ES-I3 (cell line): ENCODE measurements around the gene NTSR1.

Experiments
- H3K36me3 ChIP-seq: 2 replicates; pipeline ENCODE4 v1.6.1; 2013; ENCODE audit warnings: mild to moderate bottlenecking, low read length, control low read depth, moderate library complexity; ENCODE audit not compliant: insufficient read depth
- H3K4me1 ChIP-seq: 2 replicates; pipeline ENCODE4 v1.6.1; 2013; ENCODE audit warnings: mild to moderate bottlenecking, control low read depth, low read length; ENCODE audit not compliant: insufficient read depth
- H3K9ac ChIP-seq: 2 replicates; pipeline ENCODE4 v1.6.1; 2013; ENCODE audit warnings: low read depth, mild to moderate bottlenecking, low read length, moderate library complexity
- H3K9me3 ChIP-seq: 2 replicates; pipeline ENCODE4 v1.6.1; 2013; ENCODE audit warnings: mild to moderate bottlenecking, low read length, moderate library complexity; ENCODE audit not compliant: control insufficient read depth, insufficient read depth

Gene NTSR1

DNA sequence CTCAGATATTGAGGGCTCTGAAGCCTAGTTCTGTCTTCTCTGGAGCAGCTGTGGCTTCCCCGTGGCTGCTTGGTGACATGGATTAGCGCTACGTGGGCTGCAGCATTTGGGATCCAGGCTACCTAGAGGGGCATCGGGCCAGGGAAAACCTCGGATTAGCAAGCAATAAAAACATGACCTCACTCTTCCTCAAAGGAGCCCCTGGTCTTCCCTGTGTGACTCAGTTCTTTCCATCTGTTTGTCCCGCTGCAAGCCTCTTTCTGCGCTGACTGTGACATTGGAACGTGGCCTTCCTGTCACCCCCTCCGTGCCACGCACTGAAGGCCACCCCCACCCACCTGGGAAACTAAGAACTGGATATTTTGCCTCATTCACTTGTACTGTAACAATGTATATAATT lies 91.2 kb downstream of the NTSR1 start:
- Histone ChIP-seq H3K9ac (no peak overlapping the region), H3K4me1 (no peaks in the 10 kb centered on the region; the same call in 1 of the 2 replicates), H3K9me3 (no peaks in the 10 kb centered on the region), H3K36me3 (no peaks in the 10 kb centered on the region)

DNA sequence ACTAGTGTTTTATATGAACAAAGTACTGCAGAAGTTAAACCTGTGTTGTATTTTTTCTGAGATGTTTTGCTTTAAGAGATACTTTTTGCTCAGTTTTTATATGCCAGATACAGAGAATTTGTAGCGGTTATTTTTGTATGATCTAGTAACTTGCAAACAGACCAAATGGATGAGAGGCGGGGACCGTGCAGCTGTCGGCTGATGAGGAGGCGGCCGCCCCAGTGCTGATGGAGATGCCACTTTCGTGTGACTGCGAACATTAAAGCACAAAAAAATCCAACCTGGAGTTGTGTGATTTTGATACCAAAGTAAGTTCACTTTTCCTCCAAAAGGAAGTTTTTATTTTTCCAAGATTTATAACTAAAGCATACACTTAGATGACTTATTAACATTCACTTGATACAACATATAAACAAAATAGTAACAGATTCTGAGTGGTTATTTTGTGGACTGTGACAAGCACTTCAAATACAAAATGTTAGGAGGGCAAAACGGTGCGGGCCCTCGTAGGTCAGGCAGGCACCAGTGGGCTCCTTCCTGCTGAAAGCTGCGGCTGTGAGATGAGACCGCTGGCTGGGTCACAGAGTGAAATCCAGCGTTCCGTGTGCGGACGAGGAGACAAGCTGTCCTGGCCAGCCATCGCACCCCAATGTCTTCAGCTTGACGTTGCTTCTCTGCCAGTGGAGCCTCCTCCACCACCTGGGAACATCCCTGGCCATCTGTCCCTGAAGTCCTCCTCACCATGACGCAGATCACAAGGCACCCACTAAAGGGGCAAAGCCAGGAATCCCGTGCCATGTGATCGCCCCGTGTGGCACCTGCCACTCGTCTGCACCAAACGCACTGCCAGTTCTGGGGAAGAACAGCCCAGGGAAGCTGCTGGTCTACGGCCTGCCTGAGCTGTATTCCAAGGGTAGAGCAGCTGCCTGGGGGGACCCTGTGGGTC lies 92.0 kb downstream of the NTSR1 start:
- H3K4me1 ChIP-seq, result no peaks in the 10 kb centered on the region; the same call in 1 of the 2 replicates
- H3K9ac ChIP-seq, result no peak overlapping the region
- H3K36me3 ChIP-seq, result no peaks in the 10 kb centered on the region
- H3K9me3 ChIP-seq, result no peaks in the 10 kb centered on the region

DNA sequence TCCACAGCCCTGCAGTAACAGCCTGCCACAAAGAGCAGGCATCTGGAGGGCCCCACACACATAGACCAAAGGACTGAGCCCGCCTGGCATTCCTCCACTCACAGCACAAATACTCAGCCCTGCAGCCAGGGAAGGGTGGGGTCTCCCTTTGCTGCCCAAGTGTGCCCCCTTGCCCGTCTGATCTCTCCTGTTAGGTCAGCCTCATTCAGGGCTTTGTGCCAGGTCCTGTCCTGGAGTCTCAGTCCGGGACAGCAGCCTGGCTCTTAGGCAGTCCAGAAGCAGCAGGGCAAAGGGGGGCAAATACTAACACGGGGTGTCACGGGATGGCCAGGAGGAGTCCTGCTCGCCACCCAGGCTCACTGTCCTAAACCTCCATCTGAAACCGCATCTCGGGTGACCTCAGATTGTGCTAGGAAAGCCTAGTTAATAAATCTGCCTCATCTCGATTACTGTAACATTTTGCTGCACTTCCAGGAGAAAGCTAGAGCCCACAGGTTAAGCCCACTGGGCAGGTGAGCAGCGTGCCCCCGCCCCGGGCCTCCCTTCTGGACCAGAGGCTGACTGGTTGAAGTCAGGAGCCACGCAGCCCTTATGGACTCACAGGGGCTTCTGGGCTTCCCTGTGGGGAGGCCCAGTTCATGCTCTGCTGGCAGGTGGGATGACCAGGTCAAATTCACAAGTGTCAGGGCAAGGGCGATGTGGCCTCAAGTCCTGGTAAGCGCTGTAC lies 92.8 kb downstream of the NTSR1 start:
- H3K9ac ChIP-seq, result no peak overlapping the region
- H3K9me3 ChIP-seq, result no peaks in the 10 kb centered on the region
- H3K4me1 ChIP-seq, result no peaks in the 10 kb centered on the region; the same call in 1 of the 2 replicates
- no peaks in the 10 kb centered on the region for H3K36me3 ChIP-seq

DNA sequence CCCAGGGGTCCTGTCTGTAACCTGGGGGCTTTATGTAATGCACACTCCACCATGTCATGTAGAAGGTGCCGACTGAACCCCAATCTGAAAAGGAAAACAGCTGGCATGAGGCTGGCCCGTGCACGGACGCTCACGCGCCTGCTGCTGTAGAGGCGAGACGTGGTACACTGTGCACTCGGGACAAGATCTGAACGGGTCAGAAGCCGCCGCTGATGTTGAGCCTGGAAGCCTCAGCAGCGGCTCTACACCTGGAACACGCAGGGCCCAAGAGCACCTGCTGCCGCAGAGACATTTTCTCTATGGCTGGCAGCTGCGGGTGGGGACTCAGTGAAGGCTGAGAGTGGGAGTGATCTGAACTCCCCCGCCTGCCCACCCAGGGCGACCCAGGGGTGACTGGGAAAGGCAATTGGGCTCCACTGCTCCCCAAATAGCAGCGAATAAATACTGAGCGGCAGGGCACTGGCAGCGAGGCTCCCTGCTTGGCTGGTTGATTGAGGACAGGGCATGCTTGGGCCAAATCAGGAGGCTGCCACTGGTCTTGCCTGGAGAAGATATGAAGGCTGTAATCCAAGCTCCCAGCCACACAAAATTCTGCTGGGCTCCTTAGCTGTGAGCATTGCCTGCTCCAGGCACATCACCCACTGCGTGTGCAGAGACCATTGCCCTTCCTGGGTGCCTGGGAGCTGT lies 93.5 kb downstream of the NTSR1 start:
- no peak overlapping the region for H3K9ac ChIP-seq
- no peaks in the 10 kb centered on the region for H3K36me3 ChIP-seq
- H3K9me3 ChIP-seq, result no peaks in the 10 kb centered on the region
- no peaks in the 10 kb centered on the region; the same call in 1 of the 2 replicates for H3K4me1 ChIP-seq

DNA sequence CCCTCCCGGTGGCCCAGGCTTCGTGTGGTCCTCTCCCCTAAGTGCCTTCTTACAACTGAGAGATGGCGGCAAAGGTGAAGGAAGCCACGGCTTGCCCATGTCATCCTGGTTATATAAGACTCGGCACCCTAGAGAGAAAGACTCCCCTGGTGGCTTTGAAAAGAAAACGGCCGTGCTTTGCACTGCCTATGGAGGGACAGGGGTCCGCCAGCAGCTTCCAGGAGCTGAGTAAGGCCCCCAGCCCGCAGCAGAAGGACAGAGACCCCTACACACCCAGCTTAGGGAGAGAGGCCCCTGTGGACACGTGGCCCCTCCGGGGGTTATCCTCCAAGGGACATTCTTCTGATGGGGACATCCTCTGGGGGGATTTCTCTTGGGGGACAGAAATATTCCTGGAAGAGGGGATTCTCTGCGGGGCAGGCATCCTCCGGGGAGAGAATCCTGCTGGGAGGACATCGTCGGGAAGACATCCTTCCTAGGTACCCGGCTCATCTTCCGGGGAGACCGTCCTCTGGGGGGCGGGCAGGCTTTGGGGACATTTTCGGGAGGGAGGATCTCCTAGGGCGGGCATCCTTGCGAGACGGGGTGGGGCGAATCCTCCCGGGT lies 95.5 kb downstream of the NTSR1 start:
- Histone ChIP-seq H3K36me3 (no peaks in the 10 kb centered on the region; the same call in 1 of the 2 replicates), H3K9me3 (no peaks in the 10 kb centered on the region), H3K4me1 (no peaks in the 10 kb centered on the region; the same call in 1 of the 2 replicates), H3K9ac (peak overlapping the region; percentile 43)

DNA sequence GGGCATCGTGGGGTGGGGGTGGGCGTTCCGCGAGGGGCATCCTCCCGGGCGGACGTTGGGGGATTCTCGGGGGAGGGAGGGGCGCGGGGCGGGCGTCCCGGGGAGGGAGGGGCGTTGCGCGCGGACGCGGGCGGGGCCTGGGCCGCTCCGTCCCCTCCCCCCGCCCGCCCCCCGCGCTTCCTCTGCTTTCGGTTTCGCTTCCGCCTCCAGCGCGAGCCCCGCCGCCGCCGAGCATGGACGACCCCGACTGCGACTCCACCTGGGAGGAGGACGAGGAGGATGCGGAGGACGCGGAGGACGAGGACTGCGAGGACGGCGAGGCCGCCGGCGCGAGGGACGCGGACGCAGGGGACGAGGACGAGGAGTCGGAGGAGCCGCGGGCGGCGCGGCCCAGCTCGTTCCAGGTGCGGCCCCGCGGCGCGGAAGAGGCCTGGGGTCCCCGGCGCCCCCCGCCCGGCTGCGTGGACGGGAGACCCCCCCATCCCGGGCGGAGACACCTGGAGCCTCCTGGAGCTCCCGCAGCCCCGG lies 96.1 kb downstream of the NTSR1 start, which contains the start of gene OGFR:
TSS of gene OGFR (plus strand) at position 209 of the 528 bp plus-strand sequence. CDS start at position 234, 25 bp downstream.
- no peaks in the 10 kb centered on the region; the same call in 1 of the 2 replicates for H3K4me1 ChIP-seq
- H3K36me3 ChIP-seq, result no peaks in the 10 kb centered on the region; the same call in 1 of the 2 replicates

DNA sequence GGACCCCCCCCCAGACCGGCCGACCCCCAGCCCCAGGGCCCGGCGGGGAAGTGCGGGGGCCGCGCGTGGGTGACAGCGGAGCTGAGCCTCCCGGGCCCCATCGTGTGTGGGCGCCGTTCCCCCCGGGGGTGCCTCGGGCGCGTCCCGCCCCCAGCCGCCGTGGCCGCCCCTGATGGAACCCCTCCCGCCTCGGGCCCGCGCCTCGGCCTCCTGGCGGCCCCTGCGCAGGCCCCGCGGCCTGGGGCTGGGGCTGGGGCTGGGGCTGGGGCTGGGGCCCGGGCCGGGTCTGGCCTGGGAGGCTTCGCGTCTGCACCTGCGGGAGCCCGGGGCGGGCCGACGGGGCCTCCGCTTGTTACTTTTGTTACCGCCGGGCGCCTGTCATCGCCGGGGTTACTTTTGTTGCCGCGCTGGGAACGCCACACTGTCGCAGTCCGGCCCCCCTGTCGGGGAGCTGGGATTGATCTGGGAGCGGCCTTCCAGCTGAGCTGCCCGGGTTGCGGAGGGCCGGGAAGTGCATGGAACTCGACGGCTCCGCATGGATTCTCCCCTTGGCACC lies 96.6 kb downstream of the NTSR1 start:
- Histone ChIP-seq H3K4me1 (no peaks in the 10 kb centered on the region; the same call in 1 of the 2 replicates), H3K36me3 (no peaks in the 10 kb centered on the region; the same call in 1 of the 2 replicates), H3K9ac (peak overlapping the region; percentile 71; the same call in 1 of the 2 replicates), H3K9me3 (no peaks in the 10 kb centered on the region)

More for the DNA sequence above, 96.1 kb downstream of the NTSR1 start, which contains the start of gene OGFR:
- H3K9me3 ChIP-seq, result no peaks in the 10 kb centered on the region
- peak within 1 kb of the TSS; percentile 71 for H3K9ac ChIP-seq

DNA sequence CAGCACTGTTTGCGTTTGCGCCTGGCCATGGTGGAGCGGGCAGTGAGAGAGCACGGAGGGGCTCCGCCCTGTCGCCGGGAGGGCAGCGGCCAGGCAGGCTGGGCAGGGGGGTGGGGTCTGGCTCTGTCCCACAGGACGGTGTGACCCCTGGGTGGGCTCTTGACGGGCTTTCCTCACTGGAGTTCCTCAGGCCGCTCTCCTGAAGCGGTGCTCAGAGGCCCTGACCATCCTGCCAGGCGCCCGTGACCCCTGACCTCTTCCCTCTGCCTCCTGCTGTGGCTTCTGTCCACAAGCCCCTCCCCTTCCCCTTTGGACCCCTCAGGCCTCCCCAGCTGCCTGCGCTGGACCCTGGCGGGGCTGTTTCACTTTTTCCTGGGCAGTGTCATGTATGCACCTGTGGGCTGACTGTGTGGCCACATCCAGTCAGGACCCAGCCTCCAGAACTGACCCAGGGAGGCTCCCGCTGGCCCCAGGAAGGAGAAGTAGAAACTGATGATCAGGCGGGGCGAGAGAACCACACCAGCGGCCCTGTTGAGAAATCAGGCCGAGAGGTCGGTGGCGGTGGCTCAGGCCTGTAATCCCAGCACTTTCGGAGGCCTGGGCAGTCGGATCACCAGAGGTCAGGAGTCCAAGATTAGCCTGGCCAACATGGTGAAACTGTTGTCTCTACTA lies 97.2 kb downstream of the NTSR1 start:
- H3K36me3 ChIP-seq, result no peaks in the 10 kb centered on the region; the same call in 1 of the 2 replicates
- no peaks in the 10 kb centered on the region for H3K9me3 ChIP-seq
- H3K4me1 ChIP-seq, result no peaks in the 10 kb centered on the region; the same call in 1 of the 2 replicates
- peak overlapping the region; percentile 71; the same call in 1 of the 2 replicates for H3K9ac ChIP-seq

DNA sequence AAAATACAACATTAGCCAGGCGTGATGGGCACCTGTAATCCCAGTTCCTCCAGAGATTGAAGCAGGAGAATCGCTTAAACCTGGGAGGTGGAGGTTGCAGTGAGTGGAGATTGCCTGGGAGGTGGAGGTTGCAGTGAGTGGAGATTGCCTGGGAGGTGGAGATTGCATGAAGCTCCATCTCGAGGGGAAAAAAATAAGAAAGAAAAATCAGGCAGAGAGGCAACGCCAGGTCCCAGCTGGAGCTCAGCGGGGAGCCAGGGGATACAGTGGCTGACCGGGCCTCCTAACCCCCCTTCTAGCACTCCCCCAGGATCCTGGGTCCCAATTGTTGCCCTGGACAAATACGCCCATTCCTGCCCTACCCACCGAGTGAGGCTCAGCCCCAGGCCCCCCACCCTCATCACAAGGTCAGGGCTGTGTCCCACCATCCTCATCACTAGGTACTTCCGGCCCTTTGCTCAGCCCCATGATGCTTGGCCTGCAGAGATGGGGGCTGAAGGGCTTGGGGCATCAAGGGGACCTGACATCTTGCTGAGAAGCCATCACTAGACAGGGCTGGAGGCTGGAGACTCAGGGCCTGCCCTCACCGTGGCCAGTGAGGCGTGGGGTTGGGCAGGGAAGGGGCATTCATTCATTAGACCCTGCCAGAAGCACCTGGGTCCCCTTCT lies 97.9 kb downstream of the NTSR1 start:
- no peaks in the 10 kb centered on the region for H3K9me3 ChIP-seq
- H3K4me1 ChIP-seq, result no peaks in the 10 kb centered on the region; the same call in 1 of the 2 replicates
- no peaks in the 10 kb centered on the region; the same call in 1 of the 2 replicates for H3K36me3 ChIP-seq
- H3K9ac ChIP-seq, result no peak overlapping the region

DNA sequence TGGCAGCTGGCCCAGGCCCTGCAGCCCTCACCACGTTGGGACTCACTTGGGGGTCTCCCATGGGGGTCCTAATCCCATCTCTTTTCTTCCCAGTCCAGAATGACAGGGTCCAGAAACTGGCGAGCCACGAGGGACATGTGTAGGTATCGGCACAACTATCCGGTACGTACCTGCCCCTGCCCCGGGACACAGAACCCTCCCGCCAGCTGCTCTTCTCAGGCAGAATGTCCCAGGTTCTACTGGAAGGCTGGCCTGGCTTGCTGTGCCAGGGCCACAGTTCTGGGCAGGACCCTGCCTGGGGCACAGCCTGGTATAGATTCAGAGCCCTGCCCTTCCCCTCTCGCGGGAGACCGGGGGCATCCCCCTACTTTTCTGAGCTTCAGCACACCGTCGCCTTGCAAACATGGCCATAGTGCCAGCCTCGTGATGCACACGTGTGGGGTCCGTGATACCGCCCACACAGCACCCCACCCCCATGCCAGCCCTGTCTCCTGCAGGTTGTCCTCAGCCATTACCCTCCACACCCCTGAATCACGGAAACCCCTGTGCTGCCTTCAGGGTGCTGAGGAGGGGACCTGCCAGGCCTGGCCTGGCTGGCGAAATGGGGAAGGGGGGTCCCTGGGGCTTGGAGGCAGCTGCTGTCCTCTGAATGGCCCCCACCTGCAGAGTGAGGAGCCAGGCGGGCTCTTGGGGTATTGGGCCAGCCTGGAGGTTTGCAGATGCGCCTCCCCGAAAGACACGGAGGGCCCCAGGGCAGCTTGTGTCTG lies 99.0 kb downstream of the NTSR1 start:
- H3K4me1 ChIP-seq, result no peaks in the 10 kb centered on the region; the same call in 1 of the 2 replicates
- no peaks in the 10 kb centered on the region; the same call in 1 of the 2 replicates for H3K36me3 ChIP-seq
- H3K9me3 ChIP-seq, result no peaks in the 10 kb centered on the region
- H3K9ac ChIP-seq, result no peak overlapping the region

DNA sequence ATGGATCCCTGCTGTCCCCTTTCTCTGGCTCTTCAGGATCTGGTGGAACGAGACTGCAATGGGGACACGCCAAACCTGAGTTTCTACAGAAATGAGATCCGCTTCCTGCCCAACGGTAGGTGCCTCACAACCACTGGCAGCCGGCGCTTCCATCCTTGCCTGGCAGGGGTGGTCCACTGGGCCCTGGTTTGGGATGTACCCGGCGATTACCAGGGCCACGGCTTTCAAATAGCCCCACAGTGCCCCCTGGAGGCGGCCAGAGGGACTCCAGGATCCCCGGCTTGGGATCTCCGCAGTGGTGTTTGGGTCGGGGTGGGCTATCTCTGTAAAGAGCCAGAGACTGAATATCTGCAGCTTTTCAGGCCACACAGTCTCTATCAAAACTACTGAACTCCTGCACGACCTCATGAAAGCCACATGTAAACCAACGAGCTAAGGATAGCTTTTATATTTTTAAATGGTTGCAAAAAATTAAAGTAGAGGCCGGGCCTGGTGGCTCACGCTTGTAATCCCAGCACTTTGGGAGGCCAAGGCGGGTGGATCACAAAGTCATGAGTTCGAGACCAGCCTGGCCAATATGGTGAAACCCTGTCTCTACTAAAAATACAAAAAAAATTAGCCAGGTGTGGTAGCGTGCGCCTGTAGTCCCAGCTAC lies 99.7 kb downstream of the NTSR1 start:
- H3K4me1 ChIP-seq, result no peaks in the 10 kb centered on the region; the same call in 1 of the 2 replicates
- H3K9ac ChIP-seq, result no peak overlapping the region
- no peaks in the 10 kb centered on the region for H3K9me3 ChIP-seq
- no peaks in the 10 kb centered on the region; the same call in 1 of the 2 replicates for H3K36me3 ChIP-seq
